Tibial nerve (tissue), 3 donors: ENCODE data around the gene PLSCR2.

Experiments
- POLR2A ChIP-seq, 2 donors: fragments of 450-650 bp; IDR thresholded peaks; one replicate each; pipeline ENCODE4 v1.6.1; 2017; ENCODE audit warnings: antibody characterized with exemption in 2 of 2, mild to moderate bottlenecking in 2 of 2, moderate library complexity in 2 of 2
- TF ChIP-seq, protein P1 (sequence below), 5 experiments: fragments of 200-600 bp in 3 of 5; fragments of 450-650 bp in 2 of 5; sonication (generic) in 3 of 5; IDR thresholded peaks; one replicate each; pipeline ENCODE4 v1.5.1; 2016 to 2019; ENCODE audit warnings: antibody characterized with exemption in 5 of 5, mild to moderate bottlenecking in 3 of 5, moderate library complexity in 2 of 5

DNA sequence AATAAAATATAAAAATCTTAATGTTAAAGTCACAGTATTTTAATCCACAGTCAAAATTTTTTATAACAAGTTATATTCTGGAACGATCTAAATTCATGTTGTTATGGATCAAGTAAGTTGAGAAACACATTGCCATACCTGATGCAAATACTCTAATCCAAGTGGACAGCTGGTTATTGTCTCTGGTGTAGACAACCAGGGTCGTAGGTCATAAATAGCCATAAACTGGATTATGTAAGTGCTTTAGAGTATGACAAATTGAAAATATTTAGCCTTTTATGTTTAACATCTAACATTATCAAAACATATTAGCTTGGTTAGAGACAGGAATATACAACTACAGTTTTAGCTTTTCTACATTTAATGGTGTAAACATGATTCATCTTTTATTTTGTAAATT, 53.0 kb downstream of the PLSCR2 start:
- TF ChIP-seq, protein P1, sequence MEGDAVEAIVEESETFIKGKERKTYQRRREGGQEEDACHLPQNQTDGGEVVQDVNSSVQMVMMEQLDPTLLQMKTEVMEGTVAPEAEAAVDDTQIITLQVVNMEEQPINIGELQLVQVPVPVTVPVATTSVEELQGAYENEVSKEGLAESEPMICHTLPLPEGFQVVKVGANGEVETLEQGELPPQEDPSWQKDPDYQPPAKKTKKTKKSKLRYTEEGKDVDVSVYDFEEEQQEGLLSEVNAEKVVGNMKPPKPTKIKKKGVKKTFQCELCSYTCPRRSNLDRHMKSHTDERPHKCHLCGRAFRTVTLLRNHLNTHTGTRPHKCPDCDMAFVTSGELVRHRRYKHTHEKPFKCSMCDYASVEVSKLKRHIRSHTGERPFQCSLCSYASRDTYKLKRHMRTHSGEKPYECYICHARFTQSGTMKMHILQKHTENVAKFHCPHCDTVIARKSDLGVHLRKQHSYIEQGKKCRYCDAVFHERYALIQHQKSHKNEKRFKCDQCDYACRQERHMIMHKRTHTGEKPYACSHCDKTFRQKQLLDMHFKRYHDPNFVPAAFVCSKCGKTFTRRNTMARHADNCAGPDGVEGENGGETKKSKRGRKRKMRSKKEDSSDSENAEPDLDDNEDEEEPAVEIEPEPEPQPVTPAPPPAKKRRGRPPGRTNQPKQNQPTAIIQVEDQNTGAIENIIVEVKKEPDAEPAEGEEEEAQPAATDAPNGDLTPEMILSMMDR (IDR thresholded peaks at IDR 0.05): no peak
- no peak for TF ChIP-seq POLR2A (IDR thresholded peaks at IDR 0.05)
